ENCODE results near the gene PRR18.

- TF ChIP-seq FOXM1 (IDR thresholded peaks at IDR 0.05; ENCODE audit: borderline replicate concordance): no peak
- TF ChIP-seq SP1 (IDR thresholded peaks at IDR 0.05): no peak
- TF ChIP-seq BHLHE40 (IDR thresholded peaks at IDR 0.05; ENCODE audit: borderline replicate concordance): no peak
- TF ChIP-seq CTBP1 (IDR thresholded peaks at IDR 0.05; ENCODE audit: borderline replicate concordance): no peak
- no peak for TF ChIP-seq SUZ12 (IDR thresholded peaks at IDR 0.05)
- no peak for TF ChIP-seq FOXA1 (IDR thresholded peaks at IDR 0.05)
- TF ChIP-seq ELF4 (IDR thresholded peaks at IDR 0.05): no peak
- TF ChIP-seq HDGF (IDR thresholded peaks at IDR 0.05; ENCODE audit: borderline replicate concordance): no peak
- no peak for TF ChIP-seq ZNF384 (IDR thresholded peaks at IDR 0.05)
- no peak for TF ChIP-seq PKNOX1 (IDR thresholded peaks at IDR 0.05)
- TF ChIP-seq FOXK2 (IDR thresholded peaks at IDR 0.05): no peak
- no peak for TF ChIP-seq TARDBP (IDR thresholded peaks at IDR 0.05)
- TF ChIP-seq NFRKB (IDR thresholded peaks at IDR 0.05): no peak
- TF ChIP-seq ARNT (IDR thresholded peaks at IDR 0.05): no peak
Measured at GRCh38 chr6:166352923-166353322, 44.7 kb upstream of the PRR18 start.
